Measurements from ENCODE around the gene VEGFB.

DNA sequence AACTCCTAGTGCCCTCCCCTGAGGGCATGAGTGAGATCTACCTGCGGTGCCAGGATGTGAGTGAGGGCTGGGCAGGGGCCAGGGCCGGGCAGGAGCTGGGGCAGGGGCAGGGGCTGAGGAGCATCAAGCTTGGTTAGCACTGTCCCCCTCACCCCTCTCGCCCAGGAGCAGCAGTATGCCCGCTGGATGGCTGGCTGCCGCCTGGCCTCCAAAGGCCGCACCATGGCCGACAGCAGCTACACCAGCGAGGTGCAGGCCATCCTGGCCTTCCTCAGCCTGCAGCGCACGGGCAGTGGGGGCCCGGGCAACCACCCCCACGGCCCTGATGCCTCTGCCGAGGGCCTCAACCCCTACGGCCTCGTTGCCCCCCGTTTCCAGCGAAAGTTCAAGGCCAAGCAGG, 14.1 kb upstream of the VEGFB start:
- TF ChIP-seq, protein P1, sequence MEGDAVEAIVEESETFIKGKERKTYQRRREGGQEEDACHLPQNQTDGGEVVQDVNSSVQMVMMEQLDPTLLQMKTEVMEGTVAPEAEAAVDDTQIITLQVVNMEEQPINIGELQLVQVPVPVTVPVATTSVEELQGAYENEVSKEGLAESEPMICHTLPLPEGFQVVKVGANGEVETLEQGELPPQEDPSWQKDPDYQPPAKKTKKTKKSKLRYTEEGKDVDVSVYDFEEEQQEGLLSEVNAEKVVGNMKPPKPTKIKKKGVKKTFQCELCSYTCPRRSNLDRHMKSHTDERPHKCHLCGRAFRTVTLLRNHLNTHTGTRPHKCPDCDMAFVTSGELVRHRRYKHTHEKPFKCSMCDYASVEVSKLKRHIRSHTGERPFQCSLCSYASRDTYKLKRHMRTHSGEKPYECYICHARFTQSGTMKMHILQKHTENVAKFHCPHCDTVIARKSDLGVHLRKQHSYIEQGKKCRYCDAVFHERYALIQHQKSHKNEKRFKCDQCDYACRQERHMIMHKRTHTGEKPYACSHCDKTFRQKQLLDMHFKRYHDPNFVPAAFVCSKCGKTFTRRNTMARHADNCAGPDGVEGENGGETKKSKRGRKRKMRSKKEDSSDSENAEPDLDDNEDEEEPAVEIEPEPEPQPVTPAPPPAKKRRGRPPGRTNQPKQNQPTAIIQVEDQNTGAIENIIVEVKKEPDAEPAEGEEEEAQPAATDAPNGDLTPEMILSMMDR (IDR thresholded peaks at IDR 0.05), result no peak
- TF ChIP-seq EP300 (IDR thresholded peaks at IDR 0.05), result no peak
